Activated CD4-positive, alpha-beta T cell treated with anti-CD3 and anti-CD28 coated beads, Interleukin-2, Interleukin-6, amounts not matched to agents 100 ng/mL and 50 ng/mL, durations not matched to agents 16 hours and 8 hours (primary cell): ENCODE results near the gene IRF1.

Source experiments
- DNase-seq: peaks from one replicate; pipeline ENCODE4 v3.0.0-alpha.2; 2020

IRF1 gene

DNA sequence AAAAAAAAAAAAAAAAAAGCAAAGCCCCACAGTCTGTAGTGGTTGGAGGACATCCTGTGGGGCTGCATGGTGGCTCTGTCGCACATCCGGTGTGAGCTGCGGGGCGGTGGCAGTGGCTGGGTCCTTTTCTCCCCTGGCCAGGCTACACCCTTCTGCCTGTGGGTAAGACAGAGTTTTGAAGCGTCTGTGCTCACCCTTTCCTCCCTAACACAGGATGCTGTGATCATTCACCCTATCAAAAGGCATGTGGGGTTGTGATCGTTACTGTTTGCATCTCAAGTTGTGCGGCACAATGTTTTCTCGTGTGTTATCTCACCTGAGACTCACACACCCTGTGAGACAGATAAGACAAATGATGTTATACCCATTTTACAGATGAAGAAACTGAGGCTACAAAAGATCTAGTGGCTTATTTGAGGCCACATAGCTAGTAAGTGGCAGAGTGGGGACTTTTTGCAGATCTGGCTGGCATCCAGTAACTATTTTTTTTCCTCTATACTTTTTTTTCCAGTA is 17.5 kb downstream of the IRF1 start:
- peak; percentile 85 for DNase-seq

DNA sequence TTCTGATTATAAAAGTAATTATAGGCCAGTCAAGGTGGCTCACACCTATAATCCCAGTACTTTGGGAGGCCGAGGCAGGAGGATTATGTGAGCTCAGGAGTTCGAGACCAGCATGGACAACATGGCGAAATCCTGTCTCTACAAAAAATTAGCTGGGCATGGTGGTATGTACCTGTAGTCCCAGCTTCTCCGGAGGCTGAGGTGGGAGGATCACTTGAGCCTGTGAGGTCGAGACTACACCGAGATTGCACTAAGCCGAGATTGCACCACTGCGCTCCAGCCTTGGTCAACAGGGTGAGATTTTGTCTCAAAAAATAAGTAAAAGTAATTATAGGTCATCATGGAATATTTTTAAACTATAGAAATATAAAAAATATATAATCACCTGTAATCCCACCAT is 18.1 kb downstream of the IRF1 start:
- DNase-seq, result no peak

DNA sequence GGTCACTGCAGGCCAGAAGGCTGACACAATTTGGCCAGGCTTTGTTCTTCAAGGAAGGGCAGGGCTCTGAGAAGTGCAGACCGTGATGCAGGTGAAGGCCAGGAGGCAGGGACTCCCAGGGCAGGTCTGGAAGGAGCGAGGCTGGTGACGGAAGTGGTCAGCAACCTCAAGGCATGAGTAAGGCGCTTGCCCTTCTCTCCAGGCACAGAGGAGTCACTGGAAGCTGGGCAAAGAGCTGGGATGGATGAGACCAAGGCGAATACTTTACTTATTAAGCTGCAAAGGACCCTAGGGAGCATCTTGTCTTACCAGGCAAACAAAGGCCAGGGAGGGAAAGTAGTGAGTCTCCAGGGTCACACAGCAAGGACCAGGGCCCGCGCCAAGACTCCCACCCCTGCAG is 18.6 kb downstream of the IRF1 start:
- no peak for DNase-seq

DNA sequence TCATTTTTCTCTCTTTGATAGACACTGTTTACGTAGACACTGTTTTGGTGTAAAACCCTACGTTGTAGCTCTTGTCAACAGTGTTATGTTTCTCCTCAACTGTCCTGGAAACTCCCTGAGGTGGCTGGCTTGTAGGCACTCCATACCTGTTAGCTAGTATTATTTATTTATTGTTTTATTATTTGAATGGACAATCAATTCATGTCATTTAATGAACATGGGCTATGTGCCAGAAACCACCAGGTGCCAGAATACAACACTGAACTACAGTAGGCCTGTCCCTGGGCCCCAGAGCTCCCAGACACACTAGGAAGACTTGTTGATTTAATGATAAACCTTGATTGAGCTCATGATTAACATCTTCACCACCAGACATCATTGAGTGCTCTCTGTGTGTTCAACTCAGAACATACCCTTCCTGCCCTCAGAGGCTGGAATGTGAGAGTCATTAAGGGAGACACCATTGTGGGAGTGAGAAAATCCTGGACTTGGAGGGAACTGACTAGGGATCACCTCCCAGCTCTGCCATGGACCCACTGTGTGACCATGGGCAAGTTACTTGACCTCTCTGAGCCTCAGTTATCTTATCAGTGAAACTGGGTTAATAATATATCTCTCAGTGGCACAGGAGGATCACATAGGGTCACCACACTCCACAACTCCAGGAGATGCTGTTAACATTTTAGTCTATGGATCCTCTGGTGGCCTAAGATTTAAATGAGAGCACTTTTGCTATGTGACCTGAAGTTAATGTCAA is 19.2 kb downstream of the IRF1 start:
- no peak for DNase-seq

DNA sequence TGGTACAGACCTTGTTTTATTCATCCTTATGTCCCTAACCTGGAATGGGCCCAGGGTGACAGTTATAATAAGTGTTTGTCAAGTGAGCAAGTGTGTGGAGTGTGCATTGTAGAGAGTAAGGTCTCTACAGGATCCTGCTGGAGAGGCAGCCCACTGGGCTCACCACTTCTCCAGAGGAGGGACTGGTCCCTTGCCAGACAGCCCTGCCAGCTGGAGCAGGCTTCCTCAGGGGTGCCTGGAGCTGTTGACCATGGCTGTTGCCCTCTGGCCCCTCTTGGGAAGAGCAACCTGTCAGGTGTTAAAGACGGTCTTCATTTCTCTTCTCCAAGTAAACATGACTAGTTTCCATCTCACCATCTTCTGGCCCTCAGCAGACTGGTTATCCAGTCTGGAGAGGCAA is 20.0 kb downstream of the IRF1 start:
- no peak for DNase-seq

DNA sequence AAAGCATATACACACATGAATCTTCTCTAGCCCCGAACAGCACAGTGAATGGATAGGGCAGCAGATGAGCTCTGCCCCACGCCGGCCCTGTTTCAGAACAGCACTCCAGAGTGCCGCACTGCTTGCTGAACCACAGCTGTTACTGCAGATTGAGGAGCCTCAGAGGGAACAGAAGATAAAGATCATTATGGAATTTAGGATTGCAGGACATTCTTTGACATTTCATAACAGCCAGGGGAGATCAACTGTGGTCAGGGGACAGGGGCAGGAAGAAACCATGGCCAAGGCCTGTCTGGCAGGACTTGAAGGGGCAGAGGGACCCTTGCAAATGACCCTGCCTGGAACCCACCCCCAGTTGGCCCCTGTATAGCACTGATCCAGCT is 20.6 kb downstream of the IRF1 start:
- no peak for DNase-seq

DNA sequence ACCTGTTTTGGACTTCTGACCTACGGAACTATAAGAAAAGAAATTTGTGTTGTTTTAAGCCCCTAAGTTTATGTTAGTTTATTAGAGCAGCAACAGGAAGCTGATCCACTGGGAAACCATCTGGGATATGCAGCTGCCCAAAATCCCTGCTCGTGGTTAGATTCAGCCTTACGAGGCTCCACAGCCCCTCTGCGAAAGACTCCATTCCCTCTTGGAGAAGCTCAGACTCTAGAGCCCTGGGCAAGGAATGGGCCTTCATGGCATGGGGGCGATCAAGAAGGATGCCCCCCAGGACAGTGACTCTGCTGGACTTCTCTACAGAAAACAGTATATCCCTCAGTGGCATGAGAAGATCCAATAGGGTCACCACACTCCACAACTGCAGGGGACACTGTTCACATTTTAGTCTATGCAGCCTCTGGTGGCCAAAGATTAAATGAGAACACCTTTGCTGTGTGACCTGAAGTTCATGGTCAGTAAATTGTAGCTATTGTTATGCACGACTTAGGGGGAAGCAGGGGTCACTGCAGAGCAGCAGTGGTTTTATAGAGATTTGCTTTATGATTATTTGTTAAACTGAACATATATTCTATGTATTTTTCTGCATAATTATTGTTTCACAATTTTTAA is 21.1 kb downstream of the IRF1 start:
- DNase-seq, result no peak

DNA sequence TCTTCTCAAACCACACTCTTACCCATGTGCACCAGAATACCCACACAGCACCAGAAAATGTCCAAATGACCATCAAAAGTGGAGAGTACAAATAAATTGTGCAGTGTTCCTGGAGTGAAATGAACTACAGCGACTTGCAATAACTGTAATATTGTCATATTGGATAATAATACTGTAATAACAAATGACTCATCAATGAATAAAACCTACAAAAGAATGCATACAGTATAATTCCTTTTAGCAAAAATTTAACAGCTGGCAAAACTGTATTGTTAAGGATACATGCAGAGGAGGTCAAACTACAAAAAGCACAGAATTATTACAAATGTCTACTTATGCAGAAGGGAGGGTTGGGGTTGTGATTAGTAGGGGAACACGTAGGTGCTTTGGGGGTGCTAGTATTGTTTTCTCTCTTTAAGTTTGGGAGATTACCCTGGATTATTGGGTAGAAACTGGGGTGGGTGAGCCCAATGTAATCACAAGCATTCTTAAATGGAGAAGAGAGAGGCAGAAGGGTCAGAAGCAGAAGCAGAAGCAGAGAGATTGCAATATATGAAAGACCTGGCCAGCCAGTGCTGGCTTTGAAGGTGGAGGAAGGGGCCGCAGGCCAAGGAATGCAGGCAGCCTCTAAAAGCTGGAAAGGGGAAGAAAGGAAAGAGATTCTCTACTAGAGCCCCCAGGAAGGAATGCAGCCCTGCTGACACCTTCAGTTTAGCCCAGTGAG is 21.8 kb downstream of the IRF1 start:
- DNase-seq, result no peak

DNA sequence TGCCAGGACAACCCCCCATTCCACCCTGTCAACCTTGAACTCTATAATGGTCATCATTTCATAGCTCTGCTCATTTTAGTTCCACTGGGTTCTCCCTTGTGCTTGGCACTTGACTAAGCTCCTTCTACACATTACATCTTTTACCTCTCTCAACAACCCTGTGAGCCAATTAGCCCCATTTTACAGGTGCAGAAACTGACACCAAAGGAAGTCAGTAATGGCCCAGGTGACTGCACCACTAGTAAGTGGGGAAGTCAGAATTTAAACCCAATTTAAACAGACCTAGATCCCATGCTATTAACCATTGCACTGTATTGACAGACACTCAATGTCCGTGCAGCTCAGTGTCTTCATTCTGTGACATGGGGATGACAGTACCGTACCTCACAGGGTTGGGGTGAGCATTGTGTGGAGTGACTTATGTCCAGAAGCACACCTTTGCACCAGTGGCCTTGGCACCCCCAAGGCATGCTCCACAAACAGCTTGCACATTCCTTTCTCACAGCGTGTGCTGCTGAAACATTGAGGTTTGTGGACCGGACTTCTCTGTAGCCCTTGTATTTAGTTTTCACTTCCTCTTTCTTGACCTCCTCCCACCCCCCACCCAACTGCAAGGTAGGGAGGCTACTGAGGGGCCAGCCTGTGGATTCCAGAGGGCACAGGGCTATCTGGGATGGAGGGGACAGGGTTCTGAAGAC is 23.1 kb downstream of the IRF1 start:
- no peak for DNase-seq

DNA sequence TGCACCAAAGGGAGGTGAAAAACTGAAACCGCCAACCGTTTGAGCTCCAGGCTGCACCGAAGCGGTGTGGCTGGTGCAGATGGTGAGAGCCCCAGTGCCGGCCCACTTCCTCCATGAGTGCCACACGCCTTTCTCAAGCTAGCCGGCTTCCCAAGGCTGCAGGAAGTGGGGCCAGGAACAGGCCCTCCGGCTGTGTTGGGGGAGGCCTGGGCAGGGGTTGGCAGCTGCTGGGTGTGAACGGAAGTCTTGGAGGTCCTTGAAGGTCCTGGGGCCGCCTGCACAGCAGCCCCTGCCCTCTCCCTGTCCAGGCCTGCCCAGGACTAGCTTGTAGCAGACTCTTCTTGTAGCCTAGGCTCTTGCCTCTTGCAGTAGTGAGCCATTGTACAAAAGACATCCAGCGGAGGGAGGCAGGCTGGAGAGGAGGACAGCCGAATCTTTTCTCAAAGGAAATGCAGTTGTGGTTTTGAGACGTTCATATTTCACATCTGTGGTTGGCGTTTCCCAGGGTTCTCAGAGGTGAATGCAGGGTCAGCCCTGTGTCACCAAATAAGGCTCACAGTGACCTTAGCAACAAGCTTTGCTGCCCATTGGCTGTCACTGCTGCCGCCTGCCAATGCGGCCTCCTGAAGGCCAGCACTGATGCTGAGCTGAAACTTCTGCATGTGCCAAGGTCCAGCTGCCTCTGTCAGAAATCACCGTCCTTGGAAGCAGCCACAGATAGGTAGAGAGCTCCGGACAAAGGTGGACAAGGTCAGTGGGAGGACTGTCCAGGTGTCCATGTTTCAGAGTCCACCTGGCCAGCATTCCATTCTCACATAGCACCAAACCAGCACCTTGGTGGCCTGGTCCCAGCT is 23.9 kb downstream of the IRF1 start:
- DNase-seq, result peak; percentile 88

DNA sequence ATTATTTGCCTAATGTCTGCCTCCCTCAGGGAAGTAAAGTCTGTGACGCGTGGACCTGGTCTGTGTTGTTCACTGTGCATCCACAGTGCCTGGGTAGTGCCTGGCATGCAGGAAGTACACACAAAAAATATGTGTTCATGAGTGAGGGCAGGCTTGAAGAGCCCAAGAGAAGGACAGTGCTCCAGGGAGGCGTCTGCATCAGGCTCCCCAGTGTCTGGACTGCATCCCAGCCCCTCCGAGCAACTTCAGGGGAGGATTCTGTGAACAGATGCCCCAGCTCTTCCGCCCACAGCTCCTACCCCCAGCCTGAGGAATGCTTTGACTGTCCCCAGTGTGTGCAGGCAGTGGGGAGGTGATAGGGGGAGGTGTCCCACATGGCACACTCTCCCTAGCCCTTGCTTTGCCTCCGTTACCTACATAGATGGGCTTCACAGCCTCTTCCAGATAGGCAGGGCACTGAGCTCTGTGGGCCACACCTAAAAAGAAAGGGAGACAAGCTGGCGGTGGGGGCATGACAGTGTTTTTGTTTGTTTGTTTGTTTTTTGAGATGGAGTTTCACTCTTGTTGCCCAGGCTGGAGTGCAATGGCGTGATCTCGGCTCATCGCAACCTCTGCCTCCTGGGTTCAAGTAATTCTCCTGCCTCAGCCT is 25.4 kb downstream of the IRF1 start:
- DNase-seq, result no peak

DNA sequence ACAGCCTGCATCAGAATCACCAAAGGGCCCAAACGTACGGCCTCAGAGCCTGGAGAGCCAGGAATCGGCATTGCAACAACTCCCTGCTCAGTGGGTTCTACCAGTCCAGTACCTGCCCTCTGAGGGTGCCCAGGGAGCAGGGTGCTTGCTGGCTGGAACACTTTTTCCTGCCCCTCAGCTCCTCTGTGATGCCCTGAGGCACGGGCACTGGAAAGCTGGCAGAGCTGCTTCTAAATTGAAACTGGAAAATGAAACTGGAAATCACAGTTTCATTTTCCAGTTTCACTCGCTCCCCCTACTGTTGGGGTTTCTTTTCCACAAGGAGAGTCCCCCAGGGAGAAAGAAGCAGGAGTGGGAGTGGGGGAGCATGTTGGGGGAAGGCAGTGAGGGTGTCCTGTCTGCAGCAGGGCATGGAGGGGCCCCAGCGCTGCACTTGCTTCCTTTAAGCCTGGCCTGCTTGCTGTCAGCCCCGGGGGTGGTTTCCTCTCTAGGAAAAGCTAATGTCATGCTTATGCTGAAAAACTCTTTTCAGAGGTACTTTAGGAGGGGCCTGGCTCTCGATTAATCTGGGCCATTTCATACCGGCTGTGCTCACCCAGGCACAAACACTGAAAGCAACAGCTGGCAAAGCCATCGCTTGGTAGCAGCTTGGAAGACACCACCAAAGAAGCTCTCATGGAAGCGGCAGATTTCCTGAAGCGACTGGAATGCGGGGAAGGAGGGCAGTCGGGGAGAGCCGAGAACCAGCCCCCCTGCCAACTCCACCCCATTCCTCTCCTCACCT is 26.2 kb downstream of the IRF1 start:
- DNase-seq, result no peak

DNA sequence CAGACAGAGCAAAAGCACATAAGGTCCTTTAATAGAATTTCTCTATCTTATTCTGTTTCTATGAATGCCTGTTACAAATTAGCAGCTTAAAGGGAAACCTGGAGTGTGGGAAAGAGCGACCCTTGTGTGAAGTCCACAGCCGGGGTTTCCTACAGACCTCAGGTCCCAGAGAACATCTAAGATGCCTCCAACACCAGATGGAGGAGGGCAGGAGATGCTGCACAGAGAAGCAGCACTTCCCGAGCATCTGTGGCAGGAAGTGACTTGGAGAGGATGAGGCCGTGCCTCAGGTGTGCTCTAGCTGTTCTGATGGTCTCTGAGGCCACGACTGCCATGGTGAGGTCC is 26.8 kb downstream of the IRF1 start:
- no peak for DNase-seq

DNA sequence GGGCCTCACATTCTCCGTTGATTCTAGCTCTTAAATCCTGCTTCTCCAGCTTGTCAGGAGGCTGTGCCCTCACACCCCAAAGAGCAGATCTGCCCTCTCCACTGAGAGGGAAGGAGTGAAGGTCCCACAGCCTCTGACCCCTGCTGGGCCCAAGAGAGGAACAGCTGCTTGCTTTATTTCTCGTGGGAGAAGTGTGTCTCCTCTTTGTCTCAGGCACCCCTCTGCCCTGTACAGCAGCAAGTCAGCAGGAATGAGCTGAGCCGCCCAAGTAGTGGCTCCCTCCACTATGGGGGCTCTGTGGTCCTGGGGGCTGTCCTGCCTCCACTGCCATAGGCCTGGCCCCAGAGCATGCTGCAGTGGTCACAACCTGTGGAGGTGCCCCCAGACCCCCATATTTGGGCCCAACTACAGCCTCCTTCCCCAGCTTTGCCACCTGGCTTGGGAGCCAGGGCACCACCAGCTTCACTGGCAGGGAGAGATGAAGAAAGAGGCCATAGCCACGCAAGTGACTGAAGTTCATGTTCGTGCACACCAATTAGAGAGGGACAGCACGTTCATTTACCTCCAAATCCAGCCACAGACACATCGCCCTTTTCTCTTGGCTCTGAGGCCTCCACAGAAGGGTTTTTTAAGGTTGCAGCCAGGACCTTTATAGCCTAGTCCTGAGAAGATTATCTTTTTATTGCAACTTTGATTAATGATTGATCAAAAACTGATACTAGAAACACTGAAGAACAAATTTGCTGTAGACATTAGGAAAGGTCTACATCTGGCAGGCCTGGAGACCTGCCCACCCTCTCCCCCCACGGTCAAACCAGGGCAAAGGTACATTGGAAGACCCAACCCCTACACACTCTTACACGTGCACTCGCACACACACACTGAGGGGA is 27.5 kb downstream of the IRF1 start:
- DNase-seq, result no peak

DNA sequence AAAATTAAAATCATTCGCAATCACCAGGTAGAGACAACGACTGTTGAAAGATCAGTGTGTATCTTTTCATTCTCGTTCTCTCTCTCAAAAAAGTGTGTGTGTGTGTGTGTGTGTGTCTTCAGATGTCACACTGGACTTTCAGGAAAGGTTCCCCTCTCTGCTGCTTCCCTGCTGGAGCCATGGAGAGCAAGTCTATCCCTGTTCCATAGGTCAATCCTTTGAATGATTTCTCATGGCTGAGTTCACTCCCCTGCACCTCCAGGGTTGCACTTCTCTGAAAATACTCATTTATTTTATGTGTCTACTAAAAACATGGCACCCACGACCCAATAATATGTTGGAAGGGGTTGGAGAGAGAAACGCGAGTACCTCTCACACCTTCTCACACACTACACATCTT is 28.2 kb downstream of the IRF1 start:
- DNase-seq, result no peak

DNA sequence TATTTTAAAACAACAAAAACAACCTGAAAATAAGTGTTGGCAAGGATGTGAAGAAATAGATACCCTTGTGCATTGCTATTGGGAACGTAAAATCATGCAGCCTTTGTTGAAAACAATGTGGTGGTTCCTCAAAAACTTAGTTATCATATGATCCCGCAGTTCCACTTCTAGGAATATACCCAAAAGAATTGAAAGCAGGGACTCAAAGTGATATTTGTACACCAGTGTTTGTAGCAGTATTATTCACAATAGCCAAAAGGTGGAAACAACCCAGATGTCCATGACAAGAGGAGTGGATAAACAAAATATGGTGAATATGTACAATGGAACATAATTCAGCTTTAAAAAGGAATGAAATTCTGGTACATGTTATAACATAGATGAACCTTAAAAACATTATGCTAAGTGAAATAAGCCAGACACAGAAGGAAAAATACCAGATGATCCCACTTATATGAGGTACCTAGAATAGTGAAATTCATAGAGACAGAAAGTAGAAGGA is 29.0 kb downstream of the IRF1 start:
- DNase-seq, result no peak

DNA sequence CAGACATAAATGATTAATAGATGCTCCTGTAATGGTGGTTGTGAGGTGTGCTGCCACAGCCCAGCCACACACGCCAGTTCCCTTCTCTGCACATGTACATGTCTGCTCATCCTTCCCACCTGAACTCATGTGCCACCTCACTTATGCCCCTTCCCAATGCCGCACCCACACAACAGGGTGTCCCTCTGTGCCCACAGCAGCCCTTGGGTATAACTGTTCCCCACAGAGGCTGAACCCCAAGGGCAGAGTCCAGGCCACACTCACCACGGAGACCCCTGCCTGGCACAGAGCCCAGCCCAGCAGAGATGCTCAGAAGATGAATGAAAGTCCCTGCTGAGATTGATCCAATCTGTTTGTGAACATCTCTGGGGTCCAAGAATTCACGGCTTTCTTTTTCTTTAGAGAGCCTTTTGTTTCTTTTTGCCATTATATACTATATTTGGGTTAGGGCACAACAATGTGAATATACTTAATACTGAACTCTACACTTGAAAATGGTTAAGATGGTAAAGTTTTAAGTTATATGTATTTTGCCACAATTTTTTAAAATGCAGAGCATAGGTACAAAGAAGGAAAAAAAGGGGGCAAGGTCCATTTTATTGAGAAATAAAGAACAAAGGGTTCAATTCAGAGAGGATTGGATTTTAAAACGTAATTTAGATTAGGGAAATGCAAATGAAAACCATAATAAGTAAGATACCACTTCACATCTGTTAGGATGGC is 29.6 kb downstream of the IRF1 start:
- no peak for DNase-seq

DNA sequence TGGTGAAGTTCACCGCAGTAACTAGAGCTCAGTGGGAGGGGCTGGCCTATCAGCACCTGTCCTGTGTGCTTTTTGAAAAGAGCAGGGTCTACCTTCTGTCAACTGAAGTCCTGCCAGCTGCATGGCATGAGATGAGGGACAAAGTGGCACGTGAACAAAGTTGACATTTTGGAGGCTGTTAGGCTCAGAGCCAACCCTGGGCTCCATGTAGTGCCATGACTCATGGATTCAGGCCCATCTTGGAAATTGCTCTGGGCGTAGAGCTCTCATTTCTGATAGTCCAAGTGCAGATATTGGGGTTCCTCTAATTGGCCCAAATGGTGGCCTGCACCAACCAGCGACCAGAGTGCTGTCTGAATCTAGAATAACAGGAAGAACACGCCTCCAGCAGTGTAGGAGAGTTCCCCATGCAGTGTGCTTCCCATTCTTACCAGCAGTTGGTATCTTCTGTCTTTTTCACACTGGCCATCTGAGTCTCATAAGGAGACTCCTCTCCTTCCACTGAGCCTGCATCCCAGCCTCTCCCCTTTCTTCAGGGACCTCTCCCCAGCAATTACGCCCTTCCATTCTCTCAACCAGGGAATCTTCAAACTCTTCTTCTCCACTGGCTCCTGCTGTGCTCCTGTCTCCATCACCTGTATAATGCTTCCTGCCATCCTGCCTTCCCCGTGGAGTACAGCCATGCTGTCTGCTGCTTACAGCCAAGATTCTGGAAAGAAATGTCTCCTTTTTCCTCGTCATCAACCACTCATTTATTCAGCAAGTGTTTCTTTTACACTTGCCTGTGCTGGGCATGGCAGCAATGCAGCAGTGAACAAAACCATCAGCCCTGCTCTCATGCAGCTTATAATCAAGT is 30.4 kb downstream of the IRF1 start:
- no peak for DNase-seq
